ENCODE results near the gene JADE3.

The JADE3 gene

GRCh38 chrX:46961097-46961496, 48.9 kb downstream of the JADE3 start:
- no peaks in the 10 kb centered on the region for H3K27me3 ChIP-seq (ENCODE audit: insufficient read depth, poor library complexity, severe bottlenecking)
- no peak for DNase-seq (ENCODE audit: low read depth in 1 of 2, low spot score in 1 of 2)
- H3K27ac ChIP-seq (replicated peaks) = no peak overlapping the region
- TF ChIP-seq SPI1 (IDR thresholded peaks at IDR 0.05; ENCODE audit: borderline replicate concordance, low read depth) = no peak
- no peak for TF ChIP-seq POLR2AphosphoS5 (IDR thresholded peaks at IDR 0.05; ENCODE audit: low read depth)
- no peak for TF ChIP-seq REST (IDR thresholded peaks at IDR 0.05; ENCODE audit: insufficient replicate concordance, low read depth)
- no peak for TF ChIP-seq CTCF (IDR thresholded peaks at IDR 0.05; ENCODE audit: insufficient read depth, low read length)
- no peak for TF ChIP-seq GABPA (IDR thresholded peaks at IDR 0.05; ENCODE audit: low read depth)
- no peak overlapping the region for H3K4me3 ChIP-seq (replicated peaks; ENCODE audit: insufficient read depth, low read length)

- Histone ChIP-seq H3K4me3 (replicated peaks; ENCODE audit: insufficient read depth, low read length) (no peak overlapping the region), H3K27ac (replicated peaks) (no peak overlapping the region), H3K27me3 (ENCODE audit: insufficient read depth, poor library complexity, severe bottlenecking) (no peaks in the 10 kb centered on the region)
- no peak for DNase-seq (ENCODE audit: low read depth in 1 of 2, low spot score in 1 of 2)
- no peak for TF ChIP-seq GABPA (IDR thresholded peaks at IDR 0.05; ENCODE audit: low read depth)
- TF ChIP-seq REST (IDR thresholded peaks at IDR 0.05; ENCODE audit: insufficient replicate concordance, low read depth) = no peak
- TF ChIP-seq SPI1 (IDR thresholded peaks at IDR 0.05; ENCODE audit: borderline replicate concordance, low read depth) = no peak
- no peak for TF ChIP-seq CTCF (IDR thresholded peaks at IDR 0.05; ENCODE audit: insufficient read depth, low read length)
- no peak for TF ChIP-seq POLR2AphosphoS5 (IDR thresholded peaks at IDR 0.05; ENCODE audit: low read depth)
Observed at GRCh38 chrX:46961574-46962283, 49.5 kb downstream of the JADE3 start.

GRCh38 chrX:46965125-46965758, 53.0 kb downstream of the JADE3 start:
- TF ChIP-seq GABPA (IDR thresholded peaks at IDR 0.05; ENCODE audit: low read depth) (no peak), POLR2AphosphoS5 (IDR thresholded peaks at IDR 0.05; ENCODE audit: low read depth) (no peak), CTCF (IDR thresholded peaks at IDR 0.05; ENCODE audit: insufficient read depth, low read length) (no peak), SPI1 (IDR thresholded peaks at IDR 0.05; ENCODE audit: borderline replicate concordance, low read depth) (no peak), REST (IDR thresholded peaks at IDR 0.05; ENCODE audit: insufficient replicate concordance, low read depth) (no peak)
- no peak overlapping the region for H3K27ac ChIP-seq (replicated peaks)
- no peak overlapping the region for H3K4me3 ChIP-seq (replicated peaks; ENCODE audit: insufficient read depth, low read length)
- H3K27me3 ChIP-seq (ENCODE audit: insufficient read depth, poor library complexity, severe bottlenecking) = no peaks in the 10 kb centered on the region
- no peak for DNase-seq (ENCODE audit: low read depth in 1 of 2, low spot score in 1 of 2)
